HEK293 (cell line): ENCODE data around the gene ZNRF1.

Experiments
- YY1 ChIP-seq: fragments of 450-650 bp; formaldehyde crosslinking; IDR thresholded peaks from 2 replicates; pipeline ENCODE4 v1.5.1; 2018; ENCODE audit warnings: missing biosample characterization, missing genetic modification characterization
- ZNF121 ChIP-seq: fragments of 450-650 bp; formaldehyde crosslinking; IDR thresholded peaks from 2 replicates; pipeline ENCODE4 v1.5.1; 2016; ENCODE audit warnings: missing biosample characterization, missing genetic modification characterization

DNA sequence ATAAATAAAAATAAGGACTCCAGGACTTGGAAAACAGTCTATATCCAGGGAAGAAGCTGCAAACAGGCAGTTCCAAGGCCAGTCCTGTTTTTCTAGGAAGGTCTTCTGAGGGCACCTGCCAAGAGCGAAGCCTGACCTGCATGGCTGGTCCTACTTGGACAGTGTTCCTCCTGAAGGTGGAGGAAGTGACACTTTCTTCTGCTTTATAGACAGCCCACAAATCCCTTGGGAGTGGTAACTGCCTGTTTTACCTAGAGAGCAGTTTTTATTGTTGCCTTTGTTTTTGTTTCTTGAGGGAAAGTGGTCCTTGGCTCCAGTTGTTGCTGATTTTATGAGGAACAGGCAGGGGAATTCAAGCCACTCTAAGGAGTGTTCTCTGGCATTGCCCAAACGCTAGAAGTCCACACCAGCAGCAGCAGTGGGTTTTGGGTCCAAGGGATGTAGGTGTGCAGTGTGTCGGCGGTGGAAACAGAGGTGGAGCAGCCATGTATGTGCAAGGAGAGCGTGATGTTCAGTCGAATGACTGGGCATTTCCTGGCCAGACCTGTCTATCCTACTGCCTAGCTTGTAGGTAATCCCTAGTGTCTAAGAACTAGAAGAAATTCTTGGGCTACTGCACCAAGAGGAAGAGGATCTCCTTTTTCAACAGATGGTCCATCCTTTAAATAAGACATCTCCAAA is 82.5 kb downstream of the ZNRF1 start:
- TF ChIP-seq ZNF121 (tag by site-specific recombination) (no peak), YY1 (tag by site-specific recombination) (no peak)
